Lower leg skin (tissue), 4 donors: ENCODE results near the gene SLC66A3. TPM values are rescaled to one million over a fixed set of nuclear protein-coding genes. Genes with fewer than 3 reads are reported as not detected.

Experiments used
- DNase-seq, 2 donors: peaks; one replicate each; pipeline ENCODE4 v3.0.0-alpha.2; 2019; ENCODE audit warnings: low spot score in 2 of 2
- H3K4me3 ChIP-seq: fragments of 200-600 bp; sonication (generic); 2 replicates; pipeline ENCODE4 v1.5.1; 2017; ENCODE audit warnings: mild to moderate bottlenecking, low read depth; ENCODE audit not compliant: poor library complexity, severe bottlenecking
- POLR2A ChIP-seq, 2 donors: fragments of 450-650 bp; IDR thresholded peaks; one replicate each; pipeline ENCODE4 v1.6.1; 2016 to 2017; ENCODE audit warnings: antibody characterized with exemption in 2 of 2, mild to moderate bottlenecking in 1 of 2, moderate library complexity in 1 of 2
- WGBS, 2 donors: methylation state at CpG; one replicate each; pipeline ENCODE4 v1.1.5; 2018; 5-methylcytosine and 5-hydroxymethylcytosine counted together
- intact Hi-C: fragments of 100-400 bp; cut with DNase I; formaldehyde crosslinking; loops from one replicate; pipeline ENCODE4 v1.15.0; 2023; ENCODE audit warnings: low total_unique reads
- total RNA-seq, 4 donors: library from RNA; depleted of rRNA; stranded (reverse); fragments of >200 nt; gene quantifications; one replicate each; pipeline ENCODE4 v1.1.0, GENCODE V29; 2016
- TF ChIP-seq, protein P1 (sequence below), 3 donors: fragments of 450-650 bp; IDR thresholded peaks; one replicate each; pipeline ENCODE4 v1.5.1; 2016; ENCODE audit warnings: antibody characterized with exemption in 3 of 3, mild to moderate bottlenecking in 3 of 3, moderate library complexity in 2 of 3

The SLC66A3 gene
- total RNA-seq = 10 to 100 TPM; 12.7 to 37.4 (median 22.0) TPM

GRCh38 chr2:11155381-11156035, at the start of gene SLC66A3:
Gene SLC66A3 (plus strand): TSS chr2:11155467. CDS start chr2:11155547, 80 bp downstream.
- H3K4me3 ChIP-seq = peak within 1 kb of the TSS; percentile 61
- peak in 1 of 2 donors; percentile 89 for DNase-seq
- intact Hi-C loops = no loop called here
- WGBS, 2 donors = 6 to 11% methylated on average over 9 to 19 of the region's 71 CpGs
- no peak for TF ChIP-seq POLR2A (IDR thresholded peaks at IDR 0.05)
- TF ChIP-seq, protein P1, sequence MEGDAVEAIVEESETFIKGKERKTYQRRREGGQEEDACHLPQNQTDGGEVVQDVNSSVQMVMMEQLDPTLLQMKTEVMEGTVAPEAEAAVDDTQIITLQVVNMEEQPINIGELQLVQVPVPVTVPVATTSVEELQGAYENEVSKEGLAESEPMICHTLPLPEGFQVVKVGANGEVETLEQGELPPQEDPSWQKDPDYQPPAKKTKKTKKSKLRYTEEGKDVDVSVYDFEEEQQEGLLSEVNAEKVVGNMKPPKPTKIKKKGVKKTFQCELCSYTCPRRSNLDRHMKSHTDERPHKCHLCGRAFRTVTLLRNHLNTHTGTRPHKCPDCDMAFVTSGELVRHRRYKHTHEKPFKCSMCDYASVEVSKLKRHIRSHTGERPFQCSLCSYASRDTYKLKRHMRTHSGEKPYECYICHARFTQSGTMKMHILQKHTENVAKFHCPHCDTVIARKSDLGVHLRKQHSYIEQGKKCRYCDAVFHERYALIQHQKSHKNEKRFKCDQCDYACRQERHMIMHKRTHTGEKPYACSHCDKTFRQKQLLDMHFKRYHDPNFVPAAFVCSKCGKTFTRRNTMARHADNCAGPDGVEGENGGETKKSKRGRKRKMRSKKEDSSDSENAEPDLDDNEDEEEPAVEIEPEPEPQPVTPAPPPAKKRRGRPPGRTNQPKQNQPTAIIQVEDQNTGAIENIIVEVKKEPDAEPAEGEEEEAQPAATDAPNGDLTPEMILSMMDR (IDR thresholded peaks at IDR 0.05) = no peak

DNA sequence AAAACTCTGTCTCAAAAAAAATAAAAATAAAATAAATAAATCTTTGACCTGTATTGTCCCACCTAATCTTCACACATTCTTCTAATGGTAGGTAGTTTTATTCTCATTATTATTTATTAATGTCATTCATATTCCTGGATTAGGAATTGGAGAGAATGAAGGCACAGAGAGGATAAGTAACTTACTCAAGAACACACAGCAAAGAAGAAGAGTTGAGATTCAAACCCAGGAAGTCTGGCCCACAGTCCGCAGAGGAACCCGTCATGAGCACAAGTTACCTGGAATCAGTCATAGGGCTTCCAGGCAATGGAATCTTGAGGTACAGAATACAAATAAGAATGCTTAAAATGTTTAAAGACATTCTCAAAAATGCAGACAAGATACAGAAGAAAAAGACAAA, 46.3 kb upstream of the SLC66A3 start:
- intact Hi-C loops = no loop called here

DNA sequence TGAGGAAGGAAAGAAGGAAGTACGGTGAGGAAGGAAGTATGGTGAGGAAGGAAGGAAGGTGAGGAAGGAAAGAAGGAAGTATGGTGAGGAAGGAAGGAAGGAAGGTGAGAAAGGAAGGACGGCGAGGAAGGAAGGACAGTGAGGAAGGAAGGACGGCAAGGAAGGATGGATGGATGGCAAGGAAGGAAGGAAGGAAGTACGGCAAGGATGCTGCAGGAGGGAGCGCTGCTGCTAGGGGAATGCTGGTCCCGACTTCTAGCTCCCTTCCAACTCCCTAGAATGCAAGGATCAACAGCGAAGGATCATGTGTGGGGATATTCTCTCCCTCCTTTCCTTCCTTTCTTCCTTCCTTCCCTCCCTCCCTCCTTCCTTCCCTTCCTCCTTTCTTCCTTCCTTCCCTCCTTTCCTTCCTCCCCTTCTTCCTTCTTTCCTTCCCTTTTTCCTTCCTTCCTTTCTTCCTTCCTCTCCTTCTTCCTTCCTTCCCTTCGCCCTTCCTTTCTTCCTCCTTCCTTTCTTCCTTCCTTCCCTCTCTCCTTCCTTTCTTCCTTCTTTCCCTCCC, 42.3 kb upstream of the SLC66A3 start:
- no peak for DNase-seq
- no peak for TF ChIP-seq POLR2A (IDR thresholded peaks at IDR 0.05)
- TF ChIP-seq, protein P1 (IDR thresholded peaks at IDR 0.05) = no peak
- WGBS, 2 donors = 92 to 93% methylated on average over 9 of the region's 9 CpGs
- no peak overlapping the region for H3K4me3 ChIP-seq
- intact Hi-C loops = no loop called here

More for the DNA sequence above, 46.3 kb upstream of the SLC66A3 start:
- no peak overlapping the region for H3K4me3 ChIP-seq
- 88 to 89% methylated on average over 2 of the region's 2 CpGs for WGBS, 2 donors
- DNase-seq = no peak
- TF ChIP-seq POLR2A (IDR thresholded peaks at IDR 0.05) = no peak
- TF ChIP-seq, protein P1 (IDR thresholded peaks at IDR 0.05) = no peak

GRCh38 chr2:11117776-11118175, 37.5 kb upstream of the SLC66A3 start:
- no peak for TF ChIP-seq POLR2A (IDR thresholded peaks at IDR 0.05)
- TF ChIP-seq, protein P1 (IDR thresholded peaks at IDR 0.05) = no peak
- WGBS, 2 donors = 86 to 91% methylated on average over 6 of the region's 6 CpGs
- no peak overlapping the region for H3K4me3 ChIP-seq
- DNase-seq = no peak
- intact Hi-C loops = no loop called here

GRCh38 chr2:11118761-11119160, 36.5 kb upstream of the SLC66A3 start:
- TF ChIP-seq POLR2A (IDR thresholded peaks at IDR 0.05) = no peak
- TF ChIP-seq, protein P1 (IDR thresholded peaks at IDR 0.05) = no peak
- H3K4me3 ChIP-seq = no peak overlapping the region
- 62 to 87% methylated on average over 3 of the region's 3 CpGs for WGBS, 2 donors

More at GRCh38 chr2:11118761-11119160, 36.5 kb upstream of the SLC66A3 start:
- DNase-seq = no peak
- intact Hi-C loops = no loop called here
